ENCODE data around the gene AK1. TPM values are rescaled to one million over a fixed set of nuclear protein-coding genes. Genes with fewer than 3 reads are reported as not detected.
A peak's percentile ranks its signal among the peaks of the same experiment; 100 is the strongest.

The AK1 gene
- total RNA-seq, 1 donor from 2014 or later = 932 TPM

- ATAC-seq (ENCODE audit: poor library complexity) (no peak), DNase-seq (no peak)
- intact Hi-C loops (cut with DNase I) = no loop called here
Measured at GRCh38 chr9:127912882-127913281, 35.4 kb upstream of the AK1 start.

GRCh38 chr9:127912296-127912695, 34.8 kb upstream of the AK1 start:
- DNase-seq (no peak), ATAC-seq (ENCODE audit: poor library complexity) (no peak)
- intact Hi-C loops (cut with DNase I) = no loop called here

GRCh38 chr9:127910613-127911205, 33.2 kb upstream of the AK1 start:
- no peak for ATAC-seq (ENCODE audit: poor library complexity)
- intact Hi-C loops (cut with DNase I) = no loop called here
- DNase-seq = no peak

- DNase-seq (no peak), ATAC-seq (ENCODE audit: poor library complexity) (no peak)
- intact Hi-C loops (cut with DNase I) = no loop called here
Measured at GRCh38 chr9:127909839-127910273, 32.4 kb upstream of the AK1 start.

- no peak for ATAC-seq (ENCODE audit: poor library complexity)
- intact Hi-C loops (cut with DNase I) = no loop called here
- no peak for DNase-seq
Measured at GRCh38 chr9:127908660-127908926, 31.1 kb upstream of the AK1 start.

- intact Hi-C loops (cut with DNase I) = no loop called here
- ATAC-seq (ENCODE audit: poor library complexity) (no peak), DNase-seq (no peak)
Measured at GRCh38 chr9:127907867-127908659, 30.6 kb upstream of the AK1 start.

GRCh38 chr9:127905788-127906191, 28.3 kb upstream of the AK1 start:
- intact Hi-C loops (cut with DNase I) = no loop called here
- DNase-seq = no peak
- no peak for ATAC-seq (ENCODE audit: poor library complexity)

- intact Hi-C loops (cut with DNase I) = no loop called here
- ATAC-seq (ENCODE audit: poor library complexity) = peak; percentile 11
- no peak for DNase-seq
Measured at GRCh38 chr9:127905004-127905728, 27.7 kb upstream of the AK1 start.

- no peak for DNase-seq
- intact Hi-C loops (cut with DNase I) = no loop called here
- peak; percentile 4 for ATAC-seq (ENCODE audit: poor library complexity)
Measured at GRCh38 chr9:127904561-127905003, 27.1 kb upstream of the AK1 start.

GRCh38 chr9:127903557-127904475, 26.3 kb upstream of the AK1 start:
- peak; percentile 21 for ATAC-seq (ENCODE audit: poor library complexity)
- intact Hi-C loops (cut with DNase I) = no loop called here

GRCh38 chr9:127899128-127899943, 21.9 kb upstream of the AK1 start, which contains the start of gene ST6GALNAC6:
Gene ST6GALNAC6, minus strand, starts transcription at chr9:127899603. Its CDS starts 1,622 bp downstream, at chr9:127897981.
- intact Hi-C loops (cut with DNase I) = no loop called here
- ATAC-seq (ENCODE audit: poor library complexity) = peak; percentile 86
- peak; percentile 86 for DNase-seq

More at GRCh38 chr9:127903557-127904475, 26.3 kb upstream of the AK1 start:
- DNase-seq = peak; percentile 86

- peak; percentile 62 for DNase-seq
- intact Hi-C loops (cut with DNase I) = no loop called here
Measured at GRCh38 chr9:127898433-127899127, 21.1 kb upstream of the AK1 start.

GRCh38 chr9:127897193-127897692, 19.8 kb upstream of the AK1 start:
- intact Hi-C loops (cut with DNase I) = no loop called here
- DNase-seq (peak; percentile 88), ATAC-seq (ENCODE audit: poor library complexity) (peak; percentile 86)

More at GRCh38 chr9:127898433-127899127, 21.1 kb upstream of the AK1 start:
- ATAC-seq (ENCODE audit: poor library complexity) = peak; percentile 50

- intact Hi-C loops (cut with DNase I) = no loop called here
- DNase-seq = no peak
- no peak for ATAC-seq (ENCODE audit: poor library complexity)
Measured at GRCh38 chr9:127896395-127897192, 19.1 kb upstream of the AK1 start.

GRCh38 chr9:127895811-127896210, 18.3 kb upstream of the AK1 start:
- DNase-seq (no peak), ATAC-seq (ENCODE audit: poor library complexity) (no peak)
- intact Hi-C loops (cut with DNase I) = no loop called here

- intact Hi-C loops (cut with DNase I) = no loop called here
Measured at GRCh38 chr9:127893392-127893791, 15.9 kb upstream of the AK1 start.

More at GRCh38 chr9:127893392-127893791, 15.9 kb upstream of the AK1 start:
- ATAC-seq (ENCODE audit: poor library complexity) (no peak), DNase-seq (no peak)

Data from Right ventricle myocardium superior (tissue), 1 donor.